ENCODE results near the gene PPARG. TPM values are rescaled to one million over a fixed set of nuclear protein-coding genes. Genes with fewer than 3 reads are reported as not detected.

Gene PPARG
- total and polyA plus RNA-seq, 5 donors: 10.4 to 18.9 (median 15.3) TPM

DNA sequence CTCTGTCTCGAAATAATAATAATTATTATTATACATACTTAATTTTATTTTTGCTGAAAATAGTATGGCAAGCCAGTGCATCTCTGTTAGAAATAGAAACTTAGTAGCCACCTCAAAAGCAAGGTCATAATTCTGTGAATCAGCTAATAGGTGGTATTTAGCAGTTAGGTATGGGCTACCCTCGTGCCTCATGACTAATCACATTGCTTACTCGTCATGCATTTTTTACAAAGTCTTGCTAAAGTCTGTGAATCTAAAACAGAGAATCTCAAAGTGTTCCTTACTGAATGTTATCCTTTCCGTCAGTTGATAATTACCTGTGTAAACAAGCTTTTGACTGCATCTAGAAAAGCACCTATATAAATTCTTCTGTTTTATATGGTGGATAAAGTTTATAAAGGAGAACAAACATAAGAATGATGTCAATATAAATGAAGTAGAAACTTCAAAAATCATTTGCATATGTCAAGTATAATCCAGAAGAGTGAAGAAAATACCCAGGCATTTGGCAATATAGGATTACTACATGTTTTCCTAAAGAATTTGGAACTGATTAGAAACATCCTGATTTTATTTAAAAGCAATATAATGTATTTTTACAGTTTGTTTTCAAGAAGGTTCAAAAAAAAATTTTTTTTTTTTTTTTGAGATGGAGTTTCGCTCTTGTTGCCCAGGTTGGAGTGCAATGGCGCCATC, 6.2 kb downstream of the PPARG start:
- 88% methylated on average over 6 of the region's 6 CpGs for WGBS
- ATAC-seq (no peak), DNase-seq (no peak)
- intact Hi-C loops (cut with DNase I): no loop called here
- no peak overlapping the region for H3K27ac ChIP-seq (ENCODE audit: low read length)
- H3K4me3 ChIP-seq (ENCODE audit: low read length): no peak overlapping the region
- H3K4me1 ChIP-seq (ENCODE audit: control insufficient read depth, insufficient read depth, low read length): no peaks in the 10 kb centered on the region
- no peaks in the 10 kb centered on the region for H3K27me3 ChIP-seq (ENCODE audit: control insufficient read depth, insufficient read depth)
- H3K9me3 ChIP-seq (ENCODE audit: control insufficient read depth, low read length): no peaks in the 10 kb centered on the region

GRCh38 chr3:12296511-12296910, 7.6 kb downstream of the PPARG start:
- Histone ChIP-seq H3K27me3 (ENCODE audit: control insufficient read depth, insufficient read depth) (no peaks in the 10 kb centered on the region), H3K4me3 (ENCODE audit: low read length) (no peak overlapping the region), H3K4me1 (ENCODE audit: control insufficient read depth, insufficient read depth, low read length) (no peaks in the 10 kb centered on the region), H3K9me3 (ENCODE audit: control insufficient read depth, low read length) (no peaks in the 10 kb centered on the region), H3K27ac (ENCODE audit: low read length) (no peak overlapping the region)
- ATAC-seq (no peak), DNase-seq (no peak)
- intact Hi-C loops (cut with DNase I): no loop called here
- WGBS: 89% methylated on average over 4 of the region's 4 CpGs

GRCh38 chr3:12299026-12299425, 10.2 kb downstream of the PPARG start:
- Histone ChIP-seq H3K4me1 (ENCODE audit: control insufficient read depth, insufficient read depth, low read length) (no peaks in the 10 kb centered on the region), H3K27ac (ENCODE audit: low read length) (no peak overlapping the region), H3K9me3 (ENCODE audit: control insufficient read depth, low read length) (no peaks in the 10 kb centered on the region), H3K27me3 (ENCODE audit: control insufficient read depth, insufficient read depth) (no peaks in the 10 kb centered on the region), H3K4me3 (ENCODE audit: low read length) (no peak overlapping the region)
- DNase-seq (no peak), ATAC-seq (no peak)
- WGBS: 87% methylated on average over 8 of the region's 8 CpGs
- intact Hi-C loops (cut with DNase I): no loop called here

DNA sequence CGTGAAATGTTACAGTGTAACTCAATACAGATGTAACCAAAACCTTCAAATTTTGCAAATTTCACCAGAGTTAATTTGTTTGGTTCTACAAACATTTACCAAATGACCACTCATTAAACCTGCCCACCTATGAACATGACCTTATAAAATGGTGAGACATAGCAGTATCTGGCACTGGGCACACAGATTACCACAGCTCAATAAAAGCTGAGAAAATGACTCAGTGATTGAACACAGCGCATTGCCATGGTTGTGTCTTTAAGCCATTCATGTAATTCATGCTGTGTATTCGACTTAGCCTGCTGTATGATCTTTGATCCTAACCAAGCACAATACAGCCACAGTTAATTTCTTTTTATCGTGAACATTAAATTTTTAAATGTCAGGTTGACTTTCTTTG, 11.3 kb downstream of the PPARG start:
- intact Hi-C loops (cut with DNase I): no loop called here
- H3K27ac ChIP-seq (ENCODE audit: low read length): no peak overlapping the region
- ATAC-seq: no peak
- no peak for DNase-seq
- H3K9me3 ChIP-seq (ENCODE audit: control insufficient read depth, low read length): no peaks in the 10 kb centered on the region
- H3K27me3 ChIP-seq (ENCODE audit: control insufficient read depth, insufficient read depth): no peaks in the 10 kb centered on the region
- H3K4me3 ChIP-seq (ENCODE audit: low read length): no peak overlapping the region
- 92% methylated on average over 4 of the region's 4 CpGs for WGBS
- H3K4me1 ChIP-seq (ENCODE audit: control insufficient read depth, insufficient read depth, low read length): no peaks in the 10 kb centered on the region

- ATAC-seq (no peak), DNase-seq (no peak)
- 84% methylated on average over 2 of the region's 2 CpGs for WGBS
- Histone ChIP-seq H3K4me1 (ENCODE audit: control insufficient read depth, insufficient read depth, low read length) (no peaks in the 10 kb centered on the region), H3K9me3 (ENCODE audit: control insufficient read depth, low read length) (no peaks in the 10 kb centered on the region), H3K4me3 (ENCODE audit: low read length) (no peak overlapping the region), H3K27ac (ENCODE audit: low read length) (no peak overlapping the region), H3K27me3 (ENCODE audit: control insufficient read depth, insufficient read depth) (no peaks in the 10 kb centered on the region)
- intact Hi-C loops (cut with DNase I): no loop called here
Measured at GRCh38 chr3:12301031-12301430, 12.2 kb downstream of the PPARG start.

GRCh38 chr3:12301513-12301912, 12.6 kb downstream of the PPARG start:
- no peaks in the 10 kb centered on the region for H3K27me3 ChIP-seq (ENCODE audit: control insufficient read depth, insufficient read depth)
- ATAC-seq: no peak
- 85% methylated on average over 1 of the region's 1 CpG for WGBS
- no peaks in the 10 kb centered on the region for H3K4me1 ChIP-seq (ENCODE audit: control insufficient read depth, insufficient read depth, low read length)
- intact Hi-C loops (cut with DNase I): no loop called here
- no peaks in the 10 kb centered on the region for H3K9me3 ChIP-seq (ENCODE audit: control insufficient read depth, low read length)
- no peak overlapping the region for H3K4me3 ChIP-seq (ENCODE audit: low read length)
- no peak overlapping the region for H3K27ac ChIP-seq (ENCODE audit: low read length)
- no peak for DNase-seq

DNA sequence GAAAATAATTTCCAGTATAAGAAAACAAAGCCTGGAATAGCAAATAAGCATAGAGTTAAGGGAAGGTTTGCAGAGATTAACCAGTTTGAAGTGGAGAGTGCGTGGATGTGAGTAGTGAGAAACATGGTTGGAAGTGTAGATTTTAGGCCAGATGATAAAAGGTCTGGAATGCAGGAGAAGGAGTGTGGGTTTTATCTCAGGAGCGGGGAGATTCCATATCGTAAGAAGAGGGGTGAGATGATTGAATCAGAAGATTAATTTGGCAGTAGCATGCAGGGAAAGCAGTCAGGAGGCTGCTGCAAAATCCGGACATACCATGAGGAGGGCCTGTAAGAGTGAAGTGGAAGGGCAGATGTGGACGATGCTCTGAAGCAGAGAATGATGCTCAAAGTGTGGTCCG, 13.7 kb downstream of the PPARG start:
- no peak for ATAC-seq
- Histone ChIP-seq H3K9me3 (ENCODE audit: control insufficient read depth, low read length) (no peaks in the 10 kb centered on the region), H3K27me3 (ENCODE audit: control insufficient read depth, insufficient read depth) (no peaks in the 10 kb centered on the region), H3K4me1 (ENCODE audit: control insufficient read depth, insufficient read depth, low read length) (no peaks in the 10 kb centered on the region), H3K4me3 (ENCODE audit: low read length) (no peak overlapping the region), H3K27ac (ENCODE audit: low read length) (no peak overlapping the region)
- no peak for DNase-seq
- WGBS: 71% methylated on average over 6 of the region's 6 CpGs
- intact Hi-C loops (cut with DNase I): no loop called here

DNA sequence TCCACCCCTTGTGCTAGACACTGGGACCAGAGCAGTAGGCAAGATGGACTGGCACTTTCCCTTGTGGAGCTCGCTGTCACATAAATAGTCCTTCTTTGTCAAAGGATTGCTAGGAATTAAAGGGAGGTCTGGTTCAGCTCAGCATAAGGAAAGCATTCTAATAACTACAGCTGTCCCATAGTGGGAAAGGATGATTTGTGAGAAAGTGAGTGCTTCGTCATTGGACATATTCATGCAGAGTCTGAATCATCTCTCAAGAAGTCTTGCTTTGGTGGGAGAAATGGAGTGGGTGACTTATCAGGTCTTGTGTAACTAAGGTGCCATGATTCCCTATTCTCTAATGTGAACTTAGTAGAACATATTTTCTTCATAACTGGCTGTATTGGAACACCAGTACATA, 14.7 kb downstream of the PPARG start:
- ATAC-seq: no peak
- H3K27ac ChIP-seq (ENCODE audit: low read length): no peak overlapping the region
- no peaks in the 10 kb centered on the region for H3K4me1 ChIP-seq (ENCODE audit: control insufficient read depth, insufficient read depth, low read length)
- H3K9me3 ChIP-seq (ENCODE audit: control insufficient read depth, low read length): no peaks in the 10 kb centered on the region
- H3K4me3 ChIP-seq (ENCODE audit: low read length): no peak overlapping the region
- intact Hi-C loops (cut with DNase I): no loop called here
- H3K27me3 ChIP-seq (ENCODE audit: control insufficient read depth, insufficient read depth): no peaks in the 10 kb centered on the region
- 87% methylated on average over 2 of the region's 2 CpGs for WGBS
- DNase-seq: no peak

GRCh38 chr3:12303993-12304392, 15.1 kb downstream of the PPARG start:
- H3K4me1 ChIP-seq (ENCODE audit: control insufficient read depth, insufficient read depth, low read length): no peaks in the 10 kb centered on the region
- H3K9me3 ChIP-seq (ENCODE audit: control insufficient read depth, low read length): no peaks in the 10 kb centered on the region
- WGBS: 86% methylated on average over 6 of the region's 6 CpGs
- H3K4me3 ChIP-seq (ENCODE audit: low read length): no peak overlapping the region
- DNase-seq: no peak
- ATAC-seq: no peak
- H3K27me3 ChIP-seq (ENCODE audit: control insufficient read depth, insufficient read depth): no peaks in the 10 kb centered on the region
- intact Hi-C loops (cut with DNase I): no loop called here
- H3K27ac ChIP-seq (ENCODE audit: low read length): no peak overlapping the region

GRCh38 chr3:12307136-12307535, 18.3 kb downstream of the PPARG start:
- Histone ChIP-seq H3K4me1 (ENCODE audit: control insufficient read depth, insufficient read depth, low read length) (peaks cover 1% of the 10 kb centered on the region), H3K4me3 (ENCODE audit: low read length) (no peak overlapping the region), H3K27ac (ENCODE audit: low read length) (no peak overlapping the region), H3K9me3 (ENCODE audit: control insufficient read depth, low read length) (no peaks in the 10 kb centered on the region), H3K27me3 (ENCODE audit: control insufficient read depth, insufficient read depth) (no peaks in the 10 kb centered on the region)
- intact Hi-C loops (cut with DNase I): no loop called here
- DNase-seq: no peak
- WGBS: 89% methylated on average over 2 of the region's 2 CpGs
- ATAC-seq: no peak

DNA sequence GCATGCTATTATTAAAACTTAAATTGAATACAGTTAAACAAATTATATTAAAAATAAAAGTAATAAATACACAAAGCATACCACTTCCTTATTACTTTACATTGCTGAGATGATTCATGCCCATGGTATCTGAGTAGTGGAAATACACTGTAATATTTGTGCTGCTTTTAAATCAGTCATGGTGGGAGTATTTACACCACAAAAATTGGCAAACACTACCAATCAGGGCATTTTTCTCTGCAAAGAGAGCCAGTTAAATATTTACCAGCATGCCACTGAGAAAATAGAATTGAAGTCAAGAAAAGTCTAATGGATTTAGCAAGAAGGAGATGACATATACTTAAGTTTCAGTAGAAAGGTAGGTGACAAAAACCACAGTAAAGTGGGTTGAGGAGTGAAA, 19.6 kb downstream of the PPARG start:
- no peak for ATAC-seq
- H3K27ac ChIP-seq (ENCODE audit: low read length): no peak overlapping the region
- DNase-seq: no peak
- no peaks in the 10 kb centered on the region for H3K9me3 ChIP-seq (ENCODE audit: control insufficient read depth, low read length)
- intact Hi-C loops (cut with DNase I): no loop called here
- no peaks in the 10 kb centered on the region for H3K27me3 ChIP-seq (ENCODE audit: control insufficient read depth, insufficient read depth)
- H3K4me3 ChIP-seq (ENCODE audit: low read length): no peak overlapping the region
- peaks cover 1% of the 10 kb centered on the region for H3K4me1 ChIP-seq (ENCODE audit: control insufficient read depth, insufficient read depth, low read length)

DNA sequence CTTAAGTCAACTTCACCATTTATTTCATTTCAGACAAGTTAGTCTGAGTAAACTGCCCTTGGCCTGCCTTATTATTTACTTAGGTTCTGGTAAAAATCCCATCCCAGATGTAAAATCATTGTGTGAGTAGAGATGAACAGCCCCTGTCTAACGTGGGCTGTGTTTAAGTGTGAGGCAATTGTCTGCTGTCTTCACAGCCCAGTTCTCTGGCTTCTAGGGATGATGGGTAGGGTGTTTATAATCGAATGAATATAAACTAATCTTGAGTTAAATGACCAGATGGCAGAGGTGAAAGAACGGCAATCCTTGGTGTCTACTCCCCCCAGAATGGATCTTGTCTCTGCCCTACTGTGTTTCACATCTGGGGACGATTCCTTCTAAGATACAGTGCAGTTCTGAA, 20.8 kb downstream of the PPARG start:
- Histone ChIP-seq H3K27me3 (ENCODE audit: control insufficient read depth, insufficient read depth) (no peaks in the 10 kb centered on the region), H3K27ac (ENCODE audit: low read length) (no peak overlapping the region), H3K9me3 (ENCODE audit: control insufficient read depth, low read length) (no peaks in the 10 kb centered on the region), H3K4me1 (ENCODE audit: control insufficient read depth, insufficient read depth, low read length) (peaks cover 1% of the 10 kb centered on the region), H3K4me3 (ENCODE audit: low read length) (no peak overlapping the region)
- no peak for DNase-seq
- intact Hi-C loops (cut with DNase I): no loop called here
- ATAC-seq: no peak
- 72% methylated on average over 4 of the region's 4 CpGs for WGBS
